ENCODE measurements around the gene NBEA.

GRCh38 chr13:35449821-35450220 is 507.8 kb downstream of the NBEA start:
- no peak for TF ChIP-seq CTCF (conservative IDR thresholded peaks at IDR 0.05)
- TF ChIP-seq ZFX (IDR thresholded peaks at IDR 0.05), result no peak
